Measurements from ENCODE around the gene MAP4K5.

The MAP4K5 gene

GRCh38 chr14:50399251-50400032 lies 132.9 kb downstream of the MAP4K5 start:
- no peak for DNase-seq (ENCODE audit: low read depth)

GRCh38 chr14:50398189-50398580 lies 134.2 kb downstream of the MAP4K5 start:
- no peak for DNase-seq (ENCODE audit: low read depth)

GRCh38 chr14:50397390-50398188 lies 134.8 kb downstream of the MAP4K5 start:
- DNase-seq (ENCODE audit: low read depth) = no peak

- DNase-seq (ENCODE audit: low read depth) = peak; percentile 30
Observed at GRCh38 chr14:50396631-50397389, 135.6 kb downstream of the MAP4K5 start, which contains the start of gene CDKL1. Gene CDKL1, minus strand, starts transcription at chr14:50396881. Its CDS starts 1,013 bp downstream, at chr14:50395868.

- DNase-seq (ENCODE audit: low read depth) = no peak
Observed at GRCh38 chr14:50395448-50395847, 136.9 kb downstream of the MAP4K5 start.

- no peak for DNase-seq (ENCODE audit: low read depth)
Observed at GRCh38 chr14:50394713-50395112, 137.7 kb downstream of the MAP4K5 start.

- DNase-seq (ENCODE audit: low read depth) = no peak
Observed at GRCh38 chr14:50389668-50390441, 142.5 kb downstream of the MAP4K5 start.

- DNase-seq (ENCODE audit: low read depth) = no peak
Observed at GRCh38 chr14:50388256-50388931, 144.0 kb downstream of the MAP4K5 start.

- no peak for DNase-seq (ENCODE audit: low read depth)
Observed at GRCh38 chr14:50387548-50387947, 144.8 kb downstream of the MAP4K5 start.

GRCh38 chr14:50383618-50384225 lies 148.6 kb downstream of the MAP4K5 start:
- DNase-seq (ENCODE audit: low read depth) = no peak

GRCh38 chr14:50381823-50382287 lies 150.5 kb downstream of the MAP4K5 start:
- DNase-seq (ENCODE audit: low read depth) = no peak

GRCh38 chr14:50381008-50381407 lies 151.4 kb downstream of the MAP4K5 start:
- DNase-seq (ENCODE audit: low read depth) = no peak

- no peak for DNase-seq (ENCODE audit: low read depth)
Observed at GRCh38 chr14:50380455-50380854, 151.9 kb downstream of the MAP4K5 start.

- DNase-seq (ENCODE audit: low read depth) = no peak
Observed at GRCh38 chr14:50379563-50379962, 152.8 kb downstream of the MAP4K5 start.

- no peak for DNase-seq (ENCODE audit: low read depth)
Observed at GRCh38 chr14:50377550-50378085, 154.8 kb downstream of the MAP4K5 start.

- no peak for DNase-seq (ENCODE audit: low read depth)
Observed at GRCh38 chr14:50375760-50376159, 156.6 kb downstream of the MAP4K5 start.

GRCh38 chr14:50373959-50374358 lies 158.4 kb downstream of the MAP4K5 start:
- no peak for DNase-seq (ENCODE audit: low read depth)

- no peak for DNase-seq (ENCODE audit: low read depth)
Observed at GRCh38 chr14:50371546-50371945, 160.8 kb downstream of the MAP4K5 start.
